Mesenchymal stem cell (in vitro differentiated cells and primary cell): ENCODE measurements around the gene ZNF334.

ENCODE experiments used
- DNase-seq: peaks from one replicate; pipeline ENCODE4 v3.0.0-alpha.2; 2013
- H2AFZ ChIP-seq: one replicate; pipeline ENCODE4 v1.6.1; 2013; ENCODE audit warnings: low read depth, mild to moderate bottlenecking, control low read depth, inconsistent platforms, low read length, moderate library complexity
- H2AK5ac ChIP-seq: 2 replicates; pipeline ENCODE4 v1.6.1; 2013; ENCODE audit warnings: low read length, moderate library complexity, mild to moderate bottlenecking, inconsistent platforms; ENCODE audit not compliant: severe bottlenecking
- H2BK120ac ChIP-seq: one replicate; pipeline ENCODE4 v1.6.1; 2013; ENCODE audit warnings: low read depth, mild to moderate bottlenecking, inconsistent platforms, low read length, moderate library complexity
- H2BK12ac ChIP-seq, 2 experiments: one replicate each; pipeline ENCODE4 v1.6.1; 2013; ENCODE audit warnings: inconsistent platforms in 2 of 2, low read length in 2 of 2, mild to moderate bottlenecking in 2 of 2, moderate library complexity in 2 of 2, control low read depth in 1 of 2
- H2BK15ac ChIP-seq: one replicate; pipeline ENCODE4 v1.6.1; 2013; ENCODE audit warnings: mild to moderate bottlenecking, low read depth, inconsistent platforms; ENCODE audit not compliant: poor library complexity, severe bottlenecking
- H2BK5ac ChIP-seq: 2 replicates; pipeline ENCODE4 v1.6.1; 2013; ENCODE audit warnings: low read depth, mild to moderate bottlenecking, low read length, control low read depth, inconsistent platforms; ENCODE audit not compliant: poor library complexity, severe bottlenecking
- H3K14ac ChIP-seq, 2 experiments: one replicate each; pipeline ENCODE4 v1.6.1; 2013; ENCODE audit warnings: inconsistent platforms in 2 of 2, low read length in 2 of 2, control low read depth in 1 of 2, mild to moderate bottlenecking in 1 of 2, moderate library complexity in 1 of 2
- H3K18ac ChIP-seq, 2 experiments: one replicate each; pipeline ENCODE4 v1.6.1; 2013; ENCODE audit warnings: inconsistent platforms in 2 of 2, low read length in 2 of 2, control low read depth in 1 of 2, low read depth in 1 of 2, mild to moderate bottlenecking in 1 of 2
- H3K23ac ChIP-seq, 2 experiments: one replicate each; pipeline ENCODE4 v1.6.1; 2013; ENCODE audit warnings: inconsistent platforms in 2 of 2, low read length in 2 of 2, mild to moderate bottlenecking in 2 of 2, moderate library complexity in 2 of 2, control low read depth in 1 of 2
- H3K27ac ChIP-seq: 2 replicates; pipeline ENCODE4 v1.5.1; 2013; ENCODE audit warnings: mild to moderate bottlenecking, moderate library complexity, low read length, control low read depth, inconsistent platforms; ENCODE audit not compliant: poor library complexity, severe bottlenecking
- H3K27me3 ChIP-seq, 2 experiments: 2 replicates each; pipeline versions ENCODE4 v1.6.1 to v1.7.0; 2013; ENCODE audit warnings: low read length in 2 of 2, mild to moderate bottlenecking in 2 of 2, moderate library complexity in 2 of 2, control low read depth in 1 of 2, inconsistent platforms in 1 of 2; ENCODE audit not compliant: control insufficient read depth in 1 of 2, insufficient read depth in 1 of 2
- H3K36me3 ChIP-seq, 2 experiments: 2 replicates each; pipeline versions ENCODE4 v1.6.1 to v1.7.0; 2013; ENCODE audit warnings: low read length in 2 of 2, control low read depth in 1 of 2, inconsistent platforms in 1 of 2, low read depth in 1 of 2, mild to moderate bottlenecking in 1 of 2; ENCODE audit not compliant: insufficient read depth in 2 of 2, control insufficient read depth in 1 of 2
- H3K4ac ChIP-seq, 2 experiments: one replicate each; pipeline ENCODE4 v1.6.1; 2013; ENCODE audit warnings: inconsistent platforms in 2 of 2, low read length in 2 of 2, mild to moderate bottlenecking in 2 of 2, moderate library complexity in 2 of 2, control low read depth in 1 of 2, low read depth in 1 of 2
- H3K4me1 ChIP-seq: 2 replicates; pipeline ENCODE4 v1.6.1; 2013; ENCODE audit warnings: low read depth, low read length, control low read depth; ENCODE audit not compliant: control insufficient read depth, insufficient read depth
- H3K4me2 ChIP-seq: 2 replicates; pipeline ENCODE4 v1.6.1; 2013; ENCODE audit warnings: low read length, mild to moderate bottlenecking, inconsistent platforms; ENCODE audit not compliant: poor library complexity, severe bottlenecking
- H3K4me3 ChIP-seq, 2 experiments: 2 replicates each; pipeline versions ENCODE4 v1.5.1 to v1.7.0; 2013; ENCODE audit warnings: low read length in 2 of 2, mild to moderate bottlenecking in 2 of 2, control low read depth in 1 of 2, low read depth in 1 of 2; ENCODE audit not compliant: insufficient read depth in 1 of 2
- H3K79me1 ChIP-seq: replicated peaks from 2 replicates; pipeline ENCODE4 v1.6.1; 2013; ENCODE audit warnings: mild to moderate bottlenecking, control low read depth, low read length, inconsistent platforms; ENCODE audit not compliant: poor library complexity, severe bottlenecking
- H3K9ac ChIP-seq: 2 replicates; pipeline ENCODE4 v1.7.0; 2013; ENCODE audit warnings: mild to moderate bottlenecking, low read length, moderate library complexity
- H3K9me3 ChIP-seq: 2 replicates; pipeline ENCODE4 v1.7.0; 2013; ENCODE audit warnings: mild to moderate bottlenecking, low read length; ENCODE audit not compliant: control insufficient read depth
- H4K8ac ChIP-seq: one replicate; pipeline ENCODE4 v1.6.1; 2013; ENCODE audit warnings: inconsistent platforms, mild to moderate bottlenecking, low read length, moderate library complexity
- H4K91ac ChIP-seq: one replicate; pipeline ENCODE4 v1.6.1; 2013; ENCODE audit warnings: mild to moderate bottlenecking, low read length, inconsistent platforms
- WGBS: methylation state at CpG from one replicate; pipeline ENCODE4 v1.1.7; 2013; ENCODE audit warnings: mixed read lengths; 5-methylcytosine and 5-hydroxymethylcytosine counted together

Gene ZNF334

DNA sequence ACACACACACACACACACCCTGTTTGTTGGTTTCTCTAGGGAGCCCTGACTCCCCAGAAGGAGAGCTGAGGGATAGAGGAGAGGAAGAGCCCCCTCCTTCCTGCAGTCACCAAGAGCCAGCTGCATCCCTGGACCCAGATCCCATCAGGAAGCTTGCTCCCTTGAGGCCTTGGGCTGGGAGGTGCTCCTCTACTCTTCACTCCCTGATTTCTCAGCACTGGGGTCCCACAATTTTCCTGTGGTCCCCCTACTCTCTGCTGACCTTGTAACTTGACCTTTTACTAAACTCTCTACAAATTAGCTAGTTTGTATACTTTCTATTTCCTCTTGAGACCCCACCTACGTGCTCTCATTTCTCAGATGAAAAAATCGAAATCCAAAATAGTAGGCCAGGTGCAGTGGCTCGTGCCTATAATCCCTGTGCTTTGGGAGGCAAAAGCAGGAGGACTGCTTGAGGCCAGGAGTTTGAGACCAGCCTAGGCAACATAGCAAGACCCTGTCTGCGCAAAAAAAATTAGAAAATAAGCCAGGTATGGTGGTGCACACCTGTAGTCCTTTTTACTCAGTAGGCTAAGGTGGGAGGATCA is 42.1 kb upstream of the ZNF334 start:
- WGBS, result 77% methylated on average over 4 of the region's 4 CpGs

DNA sequence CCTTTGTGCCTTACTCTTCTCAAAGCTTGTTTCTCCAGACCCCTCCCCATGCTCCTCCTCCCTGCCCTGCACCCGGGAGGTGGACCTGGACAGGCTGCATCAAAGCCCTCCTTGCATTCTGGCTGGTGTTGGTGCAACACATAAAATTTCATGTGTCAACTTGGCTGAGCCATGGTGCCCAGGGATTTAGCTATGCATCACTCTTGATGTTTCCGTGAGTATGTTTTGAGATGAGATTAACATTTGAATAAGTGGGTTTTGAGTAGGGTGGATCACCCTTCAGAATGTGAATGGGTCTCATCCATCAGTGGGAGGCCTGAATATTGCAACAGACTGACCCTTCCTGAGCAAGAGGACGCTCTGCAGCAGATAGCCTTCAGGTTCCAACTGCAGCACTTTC is 41.5 kb upstream of the ZNF334 start:
- Histone ChIP-seq H2BK120ac (no peak overlapping the region), H2BK5ac (no peak overlapping the region), H2AFZ (no peak overlapping the region), H3K4me3 (no peak overlapping the region), H3K9ac (no peak overlapping the region), H3K14ac (no peak overlapping the region), H2BK12ac (no peak overlapping the region), H3K9me3 (no peaks in the 10 kb centered on the region), H3K27ac (no peak overlapping the region), H3K36me3 (no peaks in the 10 kb centered on the region), H3K4me1 (peaks cover 3% of the 10 kb centered on the region), H3K27me3 (peaks cover 0 to 8% of the 10 kb centered on the region in 2 experiments), H3K79me1 (no peaks in the 10 kb centered on the region), H4K91ac (no peak overlapping the region), H2BK15ac (no peak overlapping the region), H2AK5ac (no peak overlapping the region), H3K18ac (no peak overlapping the region), H3K23ac (no peak overlapping the region), H3K4ac (no peak overlapping the region), H4K8ac (no peak overlapping the region), H3K4me2 (no peak overlapping the region)
- WGBS, result 60% methylated on average over 3 of the region's 3 CpGs
- no peak for DNase-seq

More for the DNA sequence above, 42.1 kb upstream of the ZNF334 start:
- DNase-seq, result no peak
- Histone ChIP-seq H2BK120ac (no peak overlapping the region), H3K14ac (no peak overlapping the region), H2AK5ac (no peak overlapping the region), H3K9ac (no peak overlapping the region), H3K23ac (no peak overlapping the region), H2BK12ac (no peak overlapping the region), H3K27ac (no peak overlapping the region), H4K91ac (no peak overlapping the region), H3K27me3 (peaks cover 0 to 8% of the 10 kb centered on the region in 2 experiments), H2AFZ (no peak overlapping the region), H2BK15ac (no peak overlapping the region), H4K8ac (no peak overlapping the region), H3K4me1 (peaks cover 3% of the 10 kb centered on the region), H3K4me3 (no peak overlapping the region), H3K79me1 (no peaks in the 10 kb centered on the region), H3K18ac (no peak overlapping the region), H3K36me3 (no peaks in the 10 kb centered on the region), H3K4me2 (no peak overlapping the region), H3K9me3 (no peaks in the 10 kb centered on the region), H3K4ac (no peak overlapping the region), H2BK5ac (no peak overlapping the region)

DNA sequence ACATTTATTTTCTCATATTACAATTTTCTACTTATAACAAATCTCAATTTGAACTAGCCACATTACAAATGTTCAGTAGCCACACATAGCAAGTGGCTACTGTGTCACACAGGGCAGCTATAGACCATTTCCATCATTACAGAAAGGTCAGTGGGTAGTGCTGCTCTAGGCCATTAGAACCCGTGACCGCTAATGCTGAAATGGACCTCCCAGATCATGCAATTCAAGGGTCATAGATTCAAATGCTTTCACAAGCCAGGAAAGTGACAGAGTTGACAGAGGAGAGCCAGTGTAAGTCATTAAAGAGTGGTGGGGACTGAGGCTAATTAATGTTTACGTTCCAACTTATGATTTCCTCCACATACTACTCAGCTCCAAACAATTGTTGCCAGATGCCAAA is 40.6 kb upstream of the ZNF334 start:
- WGBS, result 86% methylated on average over 2 of the region's 3 CpGs
- H3K4me2 ChIP-seq, result no peak overlapping the region
- no peak overlapping the region for H2BK5ac ChIP-seq

DNA sequence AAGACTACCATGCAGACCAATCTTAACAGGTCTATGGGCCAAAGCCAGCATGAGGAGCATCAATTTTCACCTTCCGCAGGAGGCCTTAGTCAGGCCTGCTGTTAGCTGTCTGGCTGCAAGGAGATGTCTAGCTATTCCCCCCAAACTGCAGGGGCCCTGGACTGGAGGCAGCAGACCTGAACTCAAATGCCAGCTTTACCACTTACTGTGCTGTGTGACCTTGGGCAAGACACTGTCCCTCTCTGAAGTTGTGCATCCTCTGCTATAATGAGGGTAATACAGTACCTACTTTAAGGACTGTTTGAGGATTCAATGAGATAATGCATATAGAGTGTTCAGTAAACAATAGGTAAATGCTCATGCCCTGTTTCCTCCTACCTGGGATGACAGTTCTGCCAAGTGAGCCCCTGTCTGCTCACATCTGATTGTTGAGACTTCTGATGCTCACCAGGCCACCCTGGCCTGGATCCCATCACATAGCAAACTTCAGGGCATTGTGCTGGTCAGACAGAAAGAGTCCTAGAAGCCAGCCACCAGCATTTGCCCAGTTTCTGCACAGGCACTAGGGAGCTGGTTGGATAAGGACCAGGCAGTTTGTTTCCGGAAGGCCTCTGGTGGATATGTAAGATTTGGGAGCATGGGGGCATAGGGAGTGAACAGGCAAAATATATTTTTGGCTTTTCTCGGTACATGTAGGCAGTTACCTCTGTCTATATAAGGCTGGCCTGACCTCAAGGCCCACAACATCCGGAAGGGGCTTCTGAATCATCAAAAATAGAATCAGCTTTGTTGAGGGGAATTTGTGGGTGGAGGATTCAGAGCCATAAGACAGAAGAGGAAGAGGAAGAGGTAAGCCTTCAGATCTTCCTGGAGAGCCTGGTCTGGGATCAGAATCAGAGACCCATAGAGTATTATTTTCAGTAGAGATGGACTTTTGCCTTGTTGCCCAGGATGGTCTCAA is 39.4 kb upstream of the ZNF334 start:
- 71% methylated on average over 4 of the region's 4 CpGs for WGBS
- no peaks in the 10 kb centered on the region for H3K36me3 ChIP-seq
- no peaks in the 10 kb centered on the region for H3K79me1 ChIP-seq
- H3K27ac ChIP-seq, result no peak overlapping the region
- DNase-seq, result no peak
- H2BK120ac ChIP-seq, result no peak overlapping the region
- no peak overlapping the region for H3K4ac ChIP-seq
- no peak overlapping the region for H3K23ac ChIP-seq
- H3K9me3 ChIP-seq, result no peaks in the 10 kb centered on the region
- no peaks in the 10 kb centered on the region for H3K4me1 ChIP-seq
- peaks cover 0 to 8% of the 10 kb centered on the region in 2 experiments for H3K27me3 ChIP-seq
- no peak overlapping the region for H2BK15ac ChIP-seq
- H4K8ac ChIP-seq, result no peak overlapping the region
- no peak overlapping the region for H2BK5ac ChIP-seq
- H3K4me2 ChIP-seq, result no peak overlapping the region
- H4K91ac ChIP-seq, result no peak overlapping the region
- no peak overlapping the region for H2BK12ac ChIP-seq
- H2AFZ ChIP-seq, result no peak overlapping the region
- no peak overlapping the region for H2AK5ac ChIP-seq
- H3K9ac ChIP-seq, result no peak overlapping the region
- no peak overlapping the region for H3K4me3 ChIP-seq
- no peak overlapping the region for H3K18ac ChIP-seq
- H3K14ac ChIP-seq, result no peak overlapping the region

More for the DNA sequence above, 40.6 kb upstream of the ZNF334 start:
- no peak overlapping the region for H3K14ac ChIP-seq
- no peak overlapping the region for H4K91ac ChIP-seq
- no peak overlapping the region for H3K27ac ChIP-seq
- H2AFZ ChIP-seq, result no peak overlapping the region
- H3K79me1 ChIP-seq, result no peaks in the 10 kb centered on the region
- H3K9me3 ChIP-seq, result no peaks in the 10 kb centered on the region
- H3K27me3 ChIP-seq, result peaks cover 0 to 8% of the 10 kb centered on the region in 2 experiments
- no peak overlapping the region for H3K18ac ChIP-seq
- no peak overlapping the region for H2BK120ac ChIP-seq
- no peak overlapping the region for H2AK5ac ChIP-seq
- no peak overlapping the region for H2BK12ac ChIP-seq
- no peak overlapping the region for H3K4ac ChIP-seq
- H3K4me3 ChIP-seq, result no peak overlapping the region
- H2BK15ac ChIP-seq, result no peak overlapping the region
- H4K8ac ChIP-seq, result no peak overlapping the region
- H3K23ac ChIP-seq, result no peak overlapping the region
- no peaks in the 10 kb centered on the region for H3K36me3 ChIP-seq
- no peak overlapping the region for H3K9ac ChIP-seq
- peaks cover 3% of the 10 kb centered on the region for H3K4me1 ChIP-seq
- DNase-seq, result no peak
